NCI-H2029 (cell line): ENCODE data around the gene HBA2.
"Not testable (repeated sequence)": the region's sequence is repeated elsewhere in the genome, so short reads cannot be mapped to it uniquely, and the experiment has no call there.

Experiments
- DNase-seq: peaks from one replicate; lab custom pipeline; 2025; lab: John Stamatoyannopoulos, UW

Gene HBA2

DNA sequence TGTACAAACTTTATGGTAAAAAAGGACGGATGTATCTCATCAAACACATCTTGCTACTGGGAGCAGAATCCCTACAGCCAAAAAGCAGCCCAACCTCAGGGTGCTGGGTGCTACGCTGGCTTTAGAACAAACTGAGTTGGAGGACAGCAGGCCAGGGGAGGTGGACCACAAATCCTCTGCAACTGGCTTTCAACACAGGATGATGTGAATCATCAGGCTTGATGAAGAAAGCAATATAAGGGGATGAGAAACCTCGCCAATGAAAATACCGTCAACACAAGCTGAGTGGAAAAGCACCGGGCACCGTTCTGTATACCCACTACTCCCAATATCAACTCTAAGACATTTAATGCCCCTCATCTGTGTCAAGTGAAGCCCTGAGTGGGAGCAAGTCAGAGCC lies 21.8 kb downstream of the HBA2 start:
- DNase-seq, result no peak

DNA sequence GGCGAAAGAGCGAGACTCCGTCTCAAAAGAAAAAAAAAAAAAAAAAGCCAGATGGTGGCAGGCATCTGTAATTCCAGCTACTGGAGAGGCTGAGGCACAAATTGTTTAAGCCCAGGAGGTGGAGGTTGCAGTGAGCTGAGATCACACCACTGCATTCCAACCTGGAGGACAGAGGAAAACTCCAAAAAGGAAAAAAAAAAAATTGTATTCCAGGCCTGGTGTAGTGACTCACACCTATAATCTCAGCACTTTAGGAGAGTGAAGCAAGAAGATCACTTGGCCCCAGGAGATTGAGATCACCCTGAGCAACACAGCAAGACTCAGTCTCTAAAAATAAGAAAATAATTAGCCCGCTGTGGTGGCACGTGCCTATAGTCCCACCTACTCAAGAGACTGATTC lies 27.7 kb downstream of the HBA2 start:
- no peak for DNase-seq

DNA sequence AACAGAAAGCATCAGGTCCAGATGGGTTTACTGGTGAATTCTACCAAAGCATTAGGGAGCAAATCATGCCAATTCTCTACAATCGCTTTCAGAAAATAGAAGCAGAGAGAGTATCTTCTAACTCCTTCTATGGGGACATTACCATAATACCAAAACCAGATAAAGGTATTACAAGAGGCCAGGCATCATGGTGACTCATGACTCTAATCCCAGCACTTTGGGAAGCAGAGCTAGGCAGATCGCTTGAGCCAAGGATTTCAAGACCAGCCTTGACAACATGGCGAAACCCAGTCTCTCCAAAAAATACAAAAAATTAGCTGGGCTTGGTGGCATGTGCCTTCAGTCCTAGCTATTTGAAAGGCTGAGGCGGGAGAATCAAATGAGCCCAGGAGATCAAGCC lies 30.6 kb downstream of the HBA2 start:
- no peak for DNase-seq

DNA sequence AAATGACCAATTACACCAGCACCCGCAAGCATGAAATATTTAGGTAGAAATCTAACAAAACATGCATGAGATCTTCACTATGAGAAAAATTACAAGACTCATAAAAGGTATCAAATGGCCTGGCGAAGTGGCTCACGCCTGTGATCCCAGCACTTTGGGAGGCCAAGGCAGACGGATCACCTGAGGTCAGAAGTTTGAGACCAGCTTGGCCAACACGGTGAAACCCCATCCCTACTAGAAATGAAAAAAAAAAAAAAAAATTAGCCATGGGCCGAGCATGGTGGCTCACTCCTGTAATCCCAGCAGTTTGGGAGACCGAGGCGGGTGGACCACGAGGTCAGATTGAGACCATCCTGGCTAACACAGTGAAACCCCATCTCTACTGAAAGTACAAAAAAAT lies 31.4 kb downstream of the HBA2 start:
- DNase-seq, result not testable (repeated sequence)

DNA sequence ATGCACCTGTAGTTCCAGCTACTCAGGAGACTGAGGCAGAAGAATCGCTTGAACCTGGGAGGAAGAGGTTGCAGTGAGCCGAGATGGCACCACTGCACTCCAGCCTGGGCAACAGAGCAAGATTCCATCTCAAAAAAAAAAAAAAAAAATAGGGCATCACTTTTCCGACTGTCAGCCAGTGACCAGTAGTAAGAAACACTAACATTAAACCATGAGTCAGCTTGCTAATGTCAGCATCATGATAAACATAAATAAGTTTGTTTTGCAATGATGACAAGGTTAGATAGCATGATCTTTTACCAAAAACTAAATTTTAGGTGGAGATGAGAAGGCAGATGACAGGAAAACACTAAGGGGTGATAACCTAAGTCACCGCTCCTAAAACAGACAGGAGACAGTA lies 36.7 kb downstream of the HBA2 start:
- DNase-seq, result not testable (repeated sequence)

DNA sequence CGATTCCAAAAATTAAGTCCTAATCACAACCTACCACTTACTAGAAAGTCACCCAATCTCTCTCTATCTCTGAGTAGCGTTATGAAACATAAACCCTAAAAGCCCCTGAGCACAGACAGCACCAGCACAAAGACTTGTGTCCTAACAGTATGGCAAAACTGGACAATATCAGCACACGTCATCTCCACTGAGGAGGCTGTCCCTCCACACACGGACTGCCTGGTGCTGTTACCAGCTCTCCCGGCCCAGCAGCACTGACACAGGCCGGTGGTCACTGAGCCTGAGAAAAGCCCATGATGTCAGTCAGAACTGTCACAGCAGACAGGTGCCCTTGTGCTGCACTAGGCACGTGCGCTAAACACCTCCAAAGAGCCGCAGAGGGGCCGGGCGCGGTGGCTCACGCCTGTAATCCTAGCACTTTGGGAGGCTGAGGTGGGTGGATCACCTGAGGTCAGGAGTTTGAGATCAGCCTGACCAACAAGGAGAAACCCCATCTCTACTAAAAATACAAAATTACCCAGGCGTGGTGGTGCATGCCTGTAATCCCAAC lies 39.0 kb downstream of the HBA2 start:
- DNase-seq, result not testable (repeated sequence)

DNA sequence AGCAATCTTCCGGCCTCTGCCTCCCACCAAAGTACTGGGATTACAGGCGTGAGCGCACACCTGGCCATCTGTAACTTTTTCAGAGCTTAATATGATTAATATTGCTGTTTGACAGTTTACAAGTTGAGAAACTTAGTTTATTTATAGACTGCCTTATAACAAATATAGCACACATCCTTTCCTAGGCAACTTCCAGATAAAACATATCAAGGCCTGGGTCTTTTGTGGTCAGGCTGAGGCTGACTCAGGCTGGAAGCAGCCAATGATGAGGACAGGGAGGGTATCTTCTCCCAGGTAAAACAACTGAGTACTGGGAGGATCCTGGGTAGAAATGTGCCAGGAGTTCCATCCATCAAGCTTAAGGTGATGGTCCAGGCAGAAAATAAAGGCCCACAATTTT lies 40.3 kb downstream of the HBA2 start:
- DNase-seq, result no peak

DNA sequence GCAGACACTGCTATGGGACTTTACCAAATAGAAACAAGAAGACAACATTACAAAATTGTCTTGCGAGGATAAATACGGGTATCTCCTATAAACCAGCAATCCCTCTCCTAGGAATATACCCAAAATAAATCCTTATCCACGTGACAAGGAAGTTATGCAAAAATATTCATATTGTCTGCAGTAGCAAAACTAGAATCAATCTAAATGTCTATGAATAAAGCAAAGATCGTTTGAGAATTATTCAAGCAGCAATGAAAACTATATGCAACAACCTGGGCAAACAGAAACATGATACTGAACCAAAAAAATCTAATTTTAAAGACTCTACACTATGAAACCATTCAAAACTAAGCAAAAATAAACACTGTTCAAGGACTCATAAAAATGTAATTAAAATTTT lies 47.3 kb downstream of the HBA2 start:
- no peak for DNase-seq
